Rectal smooth muscle tissue (tissue), 1 donor: ENCODE measurements around the gene ZNF785.
A peak's percentile ranks its signal among the peaks of the same experiment; 100 is the strongest.
"Not testable (repeated sequence)": the region's sequence is repeated elsewhere in the genome, so short reads cannot be mapped to it uniquely, and the experiment has no call there.

ENCODE experiments used
- H3K27ac ChIP-seq: one replicate; pipeline ENCODE4 v1.7.0; 2013; ENCODE audit warnings: low read depth, low read length, inconsistent platforms
- H3K27me3 ChIP-seq: one replicate; pipeline ENCODE4 v1.7.0; 2013; ENCODE audit warnings: low read length; ENCODE audit not compliant: control insufficient read depth, insufficient read depth
- H3K36me3 ChIP-seq: one replicate; pipeline ENCODE4 v1.7.0; 2013; ENCODE audit warnings: low read length; ENCODE audit not compliant: control insufficient read depth, insufficient read depth
- H3K4me1 ChIP-seq: one replicate; pipeline ENCODE4 v1.7.0; 2013; ENCODE audit warnings: low read length; ENCODE audit not compliant: control insufficient read depth, insufficient read depth
- H3K4me3 ChIP-seq: one replicate; pipeline ENCODE4 v1.7.0; 2013; ENCODE audit warnings: low read length
- H3K9ac ChIP-seq: one replicate; pipeline ENCODE4 v1.7.0; 2013; ENCODE audit warnings: low read length

Gene ZNF785

DNA sequence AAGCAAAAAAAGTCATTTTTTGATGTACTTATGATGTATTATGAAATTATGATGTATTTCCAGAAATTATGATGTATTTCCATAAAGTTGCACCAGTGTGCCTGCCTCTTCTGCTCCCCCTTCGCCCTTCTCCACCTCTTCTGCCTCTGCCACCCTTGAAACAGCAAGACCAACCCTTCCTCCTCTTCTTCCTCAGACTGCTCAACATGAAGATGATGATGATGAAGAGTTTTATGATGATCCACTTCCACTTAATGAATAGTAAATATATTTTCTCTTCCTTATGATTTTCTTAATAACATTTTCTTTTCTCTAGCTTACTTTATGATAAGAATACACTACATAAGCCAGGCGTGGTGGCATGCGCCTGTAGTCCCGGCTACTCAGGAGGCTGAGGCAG lies 7.4 kb upstream of the ZNF785 start:
- H3K27me3 ChIP-seq = no peaks in the 10 kb centered on the region
- H3K9ac ChIP-seq = no peak overlapping the region
- no peaks in the 10 kb centered on the region for H3K4me1 ChIP-seq
- no peak overlapping the region for H3K27ac ChIP-seq
- H3K4me3 ChIP-seq = no peak overlapping the region
- no peaks in the 10 kb centered on the region for H3K36me3 ChIP-seq

DNA sequence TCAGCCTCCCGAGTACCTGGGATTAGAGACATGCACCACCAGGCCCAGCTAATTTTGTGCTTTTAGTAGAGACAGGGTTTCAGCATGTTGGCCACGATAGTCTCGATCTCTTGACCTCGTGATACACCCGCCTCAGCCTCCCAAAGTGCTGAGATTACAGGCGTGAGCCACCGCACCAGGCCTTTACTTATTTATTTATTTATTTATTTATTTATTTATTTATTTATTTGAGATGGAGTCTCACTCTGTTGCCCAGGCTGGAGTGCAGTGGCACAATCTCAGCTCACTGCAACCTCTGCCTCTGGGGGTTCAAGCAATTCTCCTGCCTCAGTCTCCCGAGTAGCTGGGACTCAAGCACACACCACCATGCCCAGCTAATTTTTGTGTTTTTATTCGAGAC lies 5.4 kb upstream of the ZNF785 start:
- not testable (repeated sequence) for H3K4me1 ChIP-seq, H3K27ac ChIP-seq, H3K36me3 ChIP-seq, H3K4me3 ChIP-seq, H3K9ac ChIP-seq, H3K27me3 ChIP-seq

DNA sequence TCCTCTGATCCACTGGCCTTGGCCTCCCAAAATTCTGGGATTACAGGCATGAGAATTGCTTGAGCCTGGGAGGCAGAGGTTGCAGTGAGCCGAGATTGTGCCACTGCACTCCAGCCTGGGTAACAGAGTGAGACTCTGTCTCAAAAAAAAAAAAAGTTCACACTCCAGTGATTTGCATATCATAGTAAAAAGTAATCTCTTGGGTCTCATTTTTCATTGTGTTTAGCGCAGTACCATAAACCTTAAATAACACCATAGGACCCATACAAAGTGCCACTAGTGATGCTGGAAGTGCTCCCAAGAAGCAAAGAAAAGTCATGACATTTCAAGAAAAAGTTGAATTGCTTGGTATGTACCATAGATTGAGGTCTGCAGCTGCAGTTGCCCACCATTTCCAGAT lies 4.1 kb upstream of the ZNF785 start:
- not testable (repeated sequence) for H3K9ac ChIP-seq, H3K4me3 ChIP-seq, H3K27me3 ChIP-seq, H3K27ac ChIP-seq, H3K36me3 ChIP-seq, H3K4me1 ChIP-seq

DNA sequence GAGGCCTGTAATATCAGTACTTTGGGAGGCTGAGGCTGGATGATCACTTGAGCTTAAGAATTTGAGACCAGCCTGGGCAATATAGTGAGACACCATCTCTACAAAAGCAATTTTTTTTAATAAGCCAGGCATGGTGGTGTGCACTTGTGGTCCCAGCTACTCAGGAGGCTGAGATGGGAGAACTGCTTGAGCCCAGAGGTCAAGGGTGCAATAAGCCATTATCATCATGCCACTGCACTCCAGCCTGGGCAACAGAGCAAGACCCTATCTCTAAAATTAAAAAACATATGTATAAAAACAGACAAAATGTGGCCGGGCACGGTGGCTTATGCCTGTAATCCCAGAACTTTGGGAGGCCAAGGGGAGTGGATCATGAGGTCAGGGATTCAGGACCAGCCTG lies 3.2 kb upstream of the ZNF785 start:
- H3K27ac ChIP-seq = no peak overlapping the region
- peaks cover 4% of the 10 kb centered on the region for H3K4me1 ChIP-seq
- H3K36me3 ChIP-seq = no peaks in the 10 kb centered on the region
- no peak overlapping the region for H3K9ac ChIP-seq
- no peak overlapping the region for H3K4me3 ChIP-seq
- no peaks in the 10 kb centered on the region for H3K27me3 ChIP-seq

DNA sequence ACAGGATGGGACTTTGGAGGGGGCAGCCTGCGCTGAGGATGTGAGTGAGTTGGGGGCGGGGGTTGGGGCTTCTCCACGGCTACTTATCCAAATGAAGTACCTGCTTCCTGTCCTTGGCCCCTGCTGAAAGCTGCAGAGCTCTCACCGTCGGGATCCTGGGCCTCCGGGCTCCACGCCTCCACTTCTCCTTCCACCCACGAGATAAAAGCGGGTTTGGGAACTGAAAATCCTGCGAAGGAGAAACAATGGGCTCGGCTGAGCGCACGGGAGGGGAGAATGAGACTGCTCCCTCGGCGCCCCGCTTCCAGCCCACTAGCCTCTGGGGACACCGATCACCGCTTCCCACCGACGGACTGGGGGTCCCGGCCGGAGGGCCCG lies 486 bp downstream of the ZNF785 start:
- Histone ChIP-seq H3K27me3 (no peaks in the 10 kb centered on the region), H3K9ac (peak overlapping the region; percentile 46), H3K4me1 (peaks cover 4% of the 10 kb centered on the region), H3K36me3 (peaks cover 4% of the 10 kb centered on the region), H3K4me3 (peak overlapping the region; percentile 94), H3K27ac (peak overlapping the region; percentile 84)

DNA sequence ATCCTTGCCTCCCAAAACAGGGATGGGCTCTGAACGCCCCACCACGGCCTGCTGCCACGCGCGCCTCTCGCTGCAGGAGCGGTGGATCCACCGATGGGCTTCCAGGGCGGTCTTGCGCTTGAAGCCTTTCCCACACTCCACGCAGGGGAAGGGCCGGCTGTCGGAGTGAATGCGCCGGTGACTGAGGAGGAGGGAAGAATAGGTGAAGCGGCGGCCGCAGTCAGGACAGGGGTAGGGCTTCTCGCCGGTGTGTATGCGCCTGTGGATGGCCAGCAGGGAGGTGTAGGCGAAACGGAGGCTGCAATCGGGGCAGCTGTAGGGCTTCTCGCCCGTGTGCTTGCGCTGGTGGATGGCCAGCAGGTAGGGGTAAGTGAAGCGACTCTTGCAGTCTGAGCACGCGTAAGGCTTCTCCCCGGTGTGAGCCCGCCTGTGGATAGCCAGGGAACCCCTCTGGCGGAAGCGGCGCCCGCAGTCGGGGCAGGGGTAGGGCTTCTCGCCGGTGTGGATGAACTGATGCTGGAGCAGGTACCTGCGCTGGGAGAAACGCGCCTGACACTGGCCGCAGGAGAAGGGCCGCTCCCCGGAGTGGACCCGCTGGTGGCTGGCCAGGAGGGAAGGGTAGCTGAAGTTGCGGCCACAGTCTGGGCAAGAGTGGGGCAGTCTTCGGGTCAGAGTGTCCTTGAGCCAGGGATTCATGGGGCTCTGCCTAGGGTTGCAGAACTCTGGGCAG lies 2.7 kb downstream of the ZNF785 start:
- Histone ChIP-seq H3K36me3 (peaks cover 5% of the 10 kb centered on the region), H3K27ac (no peak overlapping the region), H3K4me3 (no peak overlapping the region), H3K27me3 (no peaks in the 10 kb centered on the region), H3K4me1 (peaks cover 4% of the 10 kb centered on the region), H3K9ac (no peak overlapping the region)

DNA sequence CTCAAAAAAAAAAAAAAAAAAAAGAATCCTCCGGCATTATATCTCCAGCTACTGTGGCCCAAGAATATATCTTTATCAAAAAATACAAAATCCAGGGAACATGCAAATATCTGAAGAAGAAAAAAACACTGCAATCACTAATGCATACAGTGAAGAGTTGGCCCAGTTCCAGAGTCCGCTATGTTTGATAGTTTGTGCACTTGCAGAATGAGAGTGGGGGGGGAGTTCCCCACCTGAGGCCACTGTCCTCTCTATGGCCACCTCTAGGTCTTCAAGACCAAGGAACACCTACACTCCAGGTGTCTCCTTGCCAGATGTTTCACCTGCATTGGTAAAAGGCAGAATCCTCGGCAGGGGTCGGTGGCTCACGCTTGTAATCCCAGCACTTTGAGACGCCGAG lies 4.0 kb downstream of the ZNF785 start:
- H3K36me3 ChIP-seq = peaks cover 5% of the 10 kb centered on the region
- H3K9ac ChIP-seq = no peak overlapping the region
- no peak overlapping the region for H3K27ac ChIP-seq
- H3K4me3 ChIP-seq = no peak overlapping the region
- H3K4me1 ChIP-seq = peaks cover 4% of the 10 kb centered on the region
- no peaks in the 10 kb centered on the region for H3K27me3 ChIP-seq

DNA sequence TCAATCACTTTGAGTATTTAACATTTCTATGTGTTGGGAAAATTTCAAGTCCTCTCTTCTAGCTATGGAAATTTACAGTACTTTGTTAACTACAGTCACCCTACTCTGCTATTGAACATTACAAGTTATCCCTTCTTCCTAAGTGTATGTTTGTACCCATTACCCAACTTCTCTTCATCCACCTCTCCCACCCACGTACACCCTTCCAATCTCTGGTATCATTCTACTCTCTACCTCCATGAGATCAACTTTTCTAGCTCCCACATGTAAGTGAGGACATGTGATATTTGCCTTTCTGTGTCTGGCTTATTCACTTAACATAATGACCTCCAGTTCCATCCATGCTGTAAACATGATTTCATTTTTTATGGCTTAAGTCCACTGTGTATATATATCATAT lies 10.8 kb downstream of the ZNF785 start:
- Histone ChIP-seq H3K27ac (no peak overlapping the region), H3K4me1 (peaks cover 5% of the 10 kb centered on the region), H3K9ac (no peak overlapping the region), H3K27me3 (no peaks in the 10 kb centered on the region), H3K36me3 (peaks cover 2% of the 10 kb centered on the region), H3K4me3 (no peak overlapping the region)

DNA sequence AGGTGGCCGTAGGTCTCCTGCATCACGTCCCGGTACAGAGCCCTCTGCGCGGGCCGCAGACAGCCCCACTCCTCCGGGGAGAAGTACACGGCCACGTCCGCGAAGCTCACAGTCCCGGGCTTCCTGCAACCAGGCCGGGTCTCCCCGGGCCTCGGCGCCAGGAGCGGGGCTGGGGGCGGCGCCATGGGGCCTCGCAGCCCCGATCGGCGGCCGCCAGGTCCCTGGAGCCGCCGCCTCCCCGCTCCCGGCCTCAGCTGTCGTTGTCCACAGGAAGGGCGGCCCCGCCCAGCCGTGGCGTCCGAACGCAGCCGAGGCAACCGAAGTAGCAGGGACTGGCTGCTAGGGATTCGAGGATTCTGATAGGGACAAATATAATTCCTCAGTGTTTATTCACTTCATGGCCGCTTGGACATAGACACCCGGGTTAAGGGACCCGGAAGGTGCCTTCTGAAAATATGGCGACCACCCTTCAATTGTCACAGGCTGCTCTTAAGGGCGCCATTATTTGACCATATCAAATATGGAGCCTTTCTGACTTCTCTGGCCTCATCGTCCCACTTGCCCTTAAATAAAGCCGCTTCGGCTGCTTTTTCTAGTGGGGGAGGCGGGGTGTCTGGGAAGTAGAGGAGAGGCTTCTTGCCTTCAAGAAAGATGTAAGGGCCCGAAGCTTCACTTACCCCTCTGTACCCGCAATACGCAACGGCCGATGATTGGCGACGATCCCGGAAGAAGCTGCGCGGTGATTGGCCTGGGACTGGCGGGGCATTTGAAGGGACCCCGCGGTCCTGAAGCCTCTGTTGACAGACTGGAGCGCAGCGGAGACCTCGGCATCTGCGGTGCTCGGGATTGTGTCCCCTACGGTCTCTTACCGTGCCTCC lies 13.8 kb downstream of the ZNF785 start, which contains the start of gene ZNF688:
Gene ZNF688 (minus strand): TSS at position 270 of the 878 bp plus-strand sequence. CDS start 85 bp downstream, at position 185.
- Histone ChIP-seq H3K4me1 (peaks cover 5% of the 10 kb centered on the region), H3K36me3 (no peaks in the 10 kb centered on the region), H3K27me3 (no peaks in the 10 kb centered on the region), H3K4me3 (peak within 1 kb of the TSS; percentile 88), H3K27ac (peak within 1 kb of the TSS; percentile 90), H3K9ac (peak within 1 kb of the TSS; percentile 84)

DNA sequence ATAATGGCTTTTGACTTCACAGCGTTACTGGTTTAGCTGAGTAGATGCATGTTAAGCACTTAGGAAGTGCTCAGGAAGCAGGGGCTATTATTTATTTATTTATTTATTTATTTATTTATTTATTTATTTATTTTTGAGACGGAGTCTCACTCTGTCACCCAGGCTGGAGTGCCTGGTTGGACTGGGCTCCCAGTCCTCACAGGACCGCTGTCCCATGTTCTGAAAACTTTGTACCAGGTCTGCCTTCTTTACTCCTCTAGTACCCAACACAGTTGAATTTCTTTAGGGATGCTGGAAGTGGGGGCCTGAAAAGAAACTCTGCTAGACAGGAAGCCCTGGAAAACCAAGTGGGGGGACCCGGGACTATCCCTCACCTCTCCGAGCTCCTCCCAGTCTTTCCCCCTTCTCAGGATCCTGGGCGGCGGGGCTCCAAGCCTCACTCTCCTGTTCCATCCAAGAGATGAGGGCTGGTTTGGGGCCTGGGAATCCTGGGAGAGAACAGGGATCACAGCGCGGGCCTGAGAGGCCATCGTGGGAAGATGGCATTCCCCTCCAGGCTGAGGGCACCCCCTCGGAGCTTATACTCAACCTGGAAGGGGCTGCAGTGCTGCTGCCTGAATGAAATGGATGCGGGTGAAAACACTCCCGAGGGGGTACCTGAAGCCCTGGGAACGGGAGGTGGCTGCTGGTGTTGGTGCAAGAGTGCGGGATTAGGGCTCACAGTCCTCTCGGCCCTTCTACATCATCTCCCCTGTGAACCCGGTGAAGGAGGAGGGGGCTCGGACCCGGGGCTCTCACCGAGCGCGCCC lies 14.7 kb downstream of the ZNF785 start:
- H3K27me3 ChIP-seq = no peaks in the 10 kb centered on the region
- no peaks in the 10 kb centered on the region for H3K36me3 ChIP-seq
- peaks cover 5% of the 10 kb centered on the region for H3K4me1 ChIP-seq
- peak overlapping the region; percentile 84 for H3K9ac ChIP-seq
- H3K27ac ChIP-seq = peak overlapping the region; percentile 90
- peak overlapping the region; percentile 88 for H3K4me3 ChIP-seq

DNA sequence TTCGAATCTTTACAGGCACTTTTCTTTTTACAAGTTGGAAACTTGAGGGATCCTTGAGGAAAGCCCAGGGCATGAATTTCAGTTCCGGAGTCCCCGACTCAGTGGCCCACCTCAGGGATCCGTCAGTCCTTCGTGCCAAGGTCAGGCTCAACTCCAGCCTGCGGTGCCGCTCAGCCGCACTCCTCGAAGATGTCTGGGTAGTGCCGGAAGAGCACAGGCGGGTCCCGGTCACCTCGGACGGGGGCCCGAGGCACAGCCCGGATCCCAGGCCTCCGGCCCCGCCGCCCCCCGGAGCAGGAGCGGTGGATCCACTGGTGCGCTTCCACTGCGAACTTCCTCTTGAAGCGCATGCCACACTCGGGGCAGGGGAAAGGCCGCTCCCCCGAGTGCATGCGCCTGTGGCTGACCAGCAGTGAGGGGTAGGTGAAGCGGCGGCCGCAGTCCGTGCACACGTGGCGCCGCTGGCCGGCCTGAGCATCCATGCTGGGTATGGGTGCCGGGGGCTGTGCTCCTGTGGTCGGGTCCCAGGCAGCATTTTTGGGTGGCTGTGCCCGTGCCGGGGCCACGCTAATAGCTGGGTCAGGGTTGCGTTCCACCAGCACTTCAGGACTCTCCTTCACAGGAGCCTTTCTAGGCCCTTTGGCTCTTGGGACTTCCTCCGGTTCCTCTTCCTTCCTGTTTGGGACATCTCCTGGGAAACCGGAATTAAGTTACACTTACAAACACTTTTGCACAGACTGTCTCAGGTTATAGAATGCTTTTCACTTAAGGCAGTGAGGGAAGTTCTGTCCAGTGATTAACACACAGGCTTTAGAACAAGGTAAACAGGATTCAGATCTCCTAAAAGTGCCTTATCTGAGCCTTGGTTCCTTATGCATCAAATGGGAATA lies 15.5 kb downstream of the ZNF785 start:
- Histone ChIP-seq H3K36me3 (no peaks in the 10 kb centered on the region), H3K4me1 (peaks cover 5% of the 10 kb centered on the region), H3K9ac (no peak overlapping the region), H3K27ac (no peak overlapping the region), H3K4me3 (no peak overlapping the region), H3K27me3 (no peaks in the 10 kb centered on the region)
